ENCODE measurements around the gene IRX6.

The IRX6 gene

DNA sequence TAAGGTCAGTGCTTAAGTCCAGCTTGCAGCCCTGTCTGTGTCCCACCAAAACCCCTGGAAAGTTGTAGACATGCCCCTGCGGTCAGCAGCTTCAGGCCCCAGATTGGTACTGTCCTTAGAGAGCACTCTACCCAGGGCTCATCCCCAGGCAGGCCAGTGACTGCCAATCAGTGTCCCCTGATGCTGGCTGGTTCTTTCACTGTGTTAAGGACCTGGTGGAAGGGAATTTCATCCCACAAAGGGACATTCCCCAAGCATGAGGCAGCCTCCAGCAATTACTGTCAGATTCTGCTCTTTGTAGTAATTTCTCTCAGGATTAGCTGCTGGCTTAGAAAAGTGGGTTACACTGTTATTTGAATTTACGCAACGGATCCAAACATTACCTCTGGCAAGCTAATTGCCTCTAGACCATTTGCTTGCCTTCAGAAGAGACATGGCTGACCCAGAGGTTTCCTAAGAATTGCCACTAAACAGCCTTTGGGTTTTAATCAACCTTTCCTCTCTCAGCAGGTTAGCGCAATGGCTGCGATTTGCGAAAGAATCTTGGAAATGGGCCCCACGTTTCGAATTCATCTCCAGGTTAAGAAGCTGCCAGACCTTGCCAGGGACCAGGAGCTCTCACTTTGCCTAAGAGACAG lies 5.9 kb downstream of the IRX6 start:
- no peak for TF ChIP-seq ZNF274 (IDR thresholded peaks at IDR 0.05; ENCODE audit: low read depth, low read length)

DNA sequence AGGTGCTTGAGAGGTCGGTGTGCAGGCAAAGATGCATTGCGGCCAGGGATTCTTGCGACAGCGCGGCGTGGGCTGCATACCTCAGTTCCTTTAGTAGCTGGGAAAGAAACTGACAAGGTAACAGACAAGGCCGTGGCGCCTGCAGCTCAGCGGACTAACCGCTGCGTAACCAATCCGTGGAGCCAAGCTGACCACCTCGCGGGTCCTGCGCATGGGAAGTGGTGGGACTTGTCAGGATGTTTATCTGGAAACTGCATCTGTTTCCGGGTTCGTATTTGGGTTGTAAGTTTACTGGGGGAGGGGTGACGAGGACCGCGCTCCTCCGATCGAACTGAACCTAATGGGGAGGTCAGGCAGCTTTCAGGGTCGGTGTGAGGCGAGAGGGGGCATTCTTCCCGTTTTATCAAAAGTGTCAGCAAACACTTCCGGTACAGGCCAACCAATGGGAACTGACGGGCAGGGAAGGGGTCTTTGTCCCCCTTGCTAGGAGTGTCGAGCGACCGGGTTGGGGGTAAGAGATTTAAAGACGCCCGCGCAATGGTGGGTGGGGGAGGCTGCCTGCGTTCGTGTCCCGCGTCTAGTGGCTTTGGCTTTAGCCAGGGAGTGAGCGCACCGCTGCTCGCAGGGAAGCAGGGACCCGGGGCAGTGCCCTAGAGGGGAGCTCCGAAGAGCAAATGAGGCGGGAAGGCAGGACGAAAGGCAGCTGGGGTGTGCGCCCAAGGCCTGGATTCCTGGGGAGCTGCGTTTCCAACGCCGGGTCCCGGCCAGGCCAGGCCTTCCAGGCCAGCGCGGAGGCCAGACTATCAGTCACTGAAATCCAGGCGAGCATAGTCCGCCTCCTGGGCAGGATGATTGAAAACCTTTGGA lies 7.0 kb downstream of the IRX6 start:
- TF ChIP-seq ZNF274 (IDR thresholded peaks at IDR 0.05; ENCODE audit: low read depth, low read length), result no peak
- no peak overlapping the region for H3K4me3 ChIP-seq (ENCODE audit: low read length)

More for the DNA sequence above, 5.9 kb downstream of the IRX6 start:
- H3K4me3 ChIP-seq (ENCODE audit: low read length), result no peak overlapping the region

- no peak for TF ChIP-seq ZNF274 (IDR thresholded peaks at IDR 0.05; ENCODE audit: low read depth, low read length)
- no peak overlapping the region for H3K4me3 ChIP-seq (ENCODE audit: low read length)
Measured at GRCh38 chr16:55331648-55332185, 7.7 kb downstream of the IRX6 start.

DNA sequence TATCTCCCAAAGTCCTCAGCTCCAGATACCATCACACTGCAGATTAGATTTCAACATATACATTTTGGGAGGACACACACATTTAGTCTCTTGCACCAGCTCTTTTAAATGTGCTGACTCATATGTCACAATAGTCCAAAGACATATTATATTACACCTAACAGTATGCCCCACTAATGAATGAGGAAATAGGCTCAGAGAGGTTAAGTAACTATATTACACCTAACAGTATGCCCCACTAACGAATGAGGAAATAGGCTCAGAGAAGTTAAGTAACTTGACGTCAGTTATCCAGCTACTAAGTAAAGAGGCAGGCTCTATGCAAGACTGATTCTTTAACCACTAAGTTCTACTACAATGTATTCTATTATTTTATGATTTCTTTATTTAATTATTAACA lies 9.7 kb downstream of the IRX6 start:
- no peak overlapping the region for H3K4me3 ChIP-seq (ENCODE audit: low read length)
- no peak for TF ChIP-seq ZNF274 (IDR thresholded peaks at IDR 0.05; ENCODE audit: low read depth, low read length)

DNA sequence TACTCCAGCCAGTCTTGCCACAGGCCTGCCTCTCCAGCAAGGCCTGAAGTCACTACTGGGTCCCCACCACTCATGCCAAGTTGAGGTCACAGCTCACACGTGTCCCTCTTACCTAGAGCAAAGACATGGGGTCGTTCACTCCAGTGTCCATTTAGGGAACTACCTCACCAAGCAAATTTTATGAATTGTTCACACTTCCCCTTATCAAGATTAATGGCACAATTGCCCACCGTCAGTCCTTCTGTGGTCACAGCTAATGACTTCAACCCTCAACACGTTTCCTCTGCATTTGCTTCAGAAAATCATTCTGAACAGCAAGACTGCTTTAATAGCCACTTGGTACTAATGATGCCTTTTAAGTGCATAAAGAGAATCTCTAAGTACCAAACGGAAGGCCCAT lies 14.6 kb downstream of the IRX6 start:
- TF ChIP-seq ZNF274 (IDR thresholded peaks at IDR 0.05; ENCODE audit: low read depth, low read length), result no peak
- H3K4me3 ChIP-seq (ENCODE audit: low read length), result no peak overlapping the region

- H3K4me3 ChIP-seq (ENCODE audit: low read length), result no peak overlapping the region
- TF ChIP-seq ZNF274 (IDR thresholded peaks at IDR 0.05; ENCODE audit: low read depth, low read length), result no peak
Measured at GRCh38 chr16:55340445-55340844, 16.4 kb downstream of the IRX6 start.

DNA sequence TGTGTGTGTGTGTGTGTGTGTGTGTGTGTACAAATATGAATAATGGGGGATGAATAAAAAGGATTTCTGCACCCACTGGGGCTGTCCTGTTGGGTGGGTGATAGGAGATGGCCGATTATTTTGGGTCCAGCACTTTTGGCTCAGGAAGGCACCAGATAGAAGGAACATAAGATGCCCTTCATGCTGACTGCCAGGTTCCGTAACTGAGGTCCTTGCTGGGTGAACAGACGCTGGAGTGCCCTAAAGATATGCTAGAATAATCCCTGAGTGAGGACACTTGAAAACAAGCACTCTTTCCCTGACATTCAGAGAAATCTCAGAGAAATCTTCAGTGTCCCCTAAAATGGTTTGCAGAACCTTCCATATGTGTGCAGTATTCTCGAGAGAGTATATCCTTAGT lies 17.7 kb downstream of the IRX6 start:
- no peak overlapping the region for H3K4me3 ChIP-seq (ENCODE audit: low read length)
- no peak for TF ChIP-seq ZNF274 (IDR thresholded peaks at IDR 0.05; ENCODE audit: low read depth, low read length)

GRCh38 chr16:55346475-55346874 lies 22.5 kb downstream of the IRX6 start:
- TF ChIP-seq ZNF274 (IDR thresholded peaks at IDR 0.05; ENCODE audit: low read depth, low read length), result no peak
- H3K4me3 ChIP-seq (ENCODE audit: low read length), result no peak overlapping the region

DNA sequence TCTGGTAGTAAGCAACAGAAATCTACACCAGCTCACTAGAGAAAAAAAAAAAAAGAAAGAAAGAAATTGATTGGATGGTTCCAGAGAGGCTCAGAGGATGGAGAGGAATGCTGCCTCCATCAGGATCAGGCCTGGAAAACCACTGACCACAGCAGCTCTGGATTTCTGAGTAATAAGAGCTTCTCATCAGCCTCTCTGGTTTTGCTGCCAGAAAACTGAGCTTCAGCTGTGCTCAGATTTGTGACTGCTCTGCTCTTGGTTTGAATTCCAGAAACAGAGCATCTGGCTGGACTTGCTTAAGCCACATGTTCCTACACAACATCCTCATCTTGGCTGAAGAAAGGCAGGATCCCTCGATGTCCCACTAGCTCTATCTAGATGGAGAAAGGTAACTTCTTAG lies 25.9 kb downstream of the IRX6 start:
- no peak overlapping the region for H3K4me3 ChIP-seq (ENCODE audit: low read length)
- TF ChIP-seq ZNF274 (IDR thresholded peaks at IDR 0.05; ENCODE audit: low read depth, low read length), result no peak

GRCh38 chr16:55350984-55351383 lies 27.0 kb downstream of the IRX6 start:
- H3K4me3 ChIP-seq (ENCODE audit: low read length), result no peak overlapping the region

GRCh38 chr16:55351936-55352335 lies 27.9 kb downstream of the IRX6 start:
- no peak overlapping the region for H3K4me3 ChIP-seq (ENCODE audit: low read length)
- no peak for TF ChIP-seq ZNF274 (IDR thresholded peaks at IDR 0.05; ENCODE audit: low read depth, low read length)

More at GRCh38 chr16:55350984-55351383, 27.0 kb downstream of the IRX6 start:
- TF ChIP-seq ZNF274 (IDR thresholded peaks at IDR 0.05; ENCODE audit: low read depth, low read length), result no peak

- H3K4me3 ChIP-seq (ENCODE audit: low read length), result no peak overlapping the region
- TF ChIP-seq ZNF274 (IDR thresholded peaks at IDR 0.05; ENCODE audit: low read depth, low read length), result no peak
Measured at GRCh38 chr16:55357241-55357640, 33.2 kb downstream of the IRX6 start.

DNA sequence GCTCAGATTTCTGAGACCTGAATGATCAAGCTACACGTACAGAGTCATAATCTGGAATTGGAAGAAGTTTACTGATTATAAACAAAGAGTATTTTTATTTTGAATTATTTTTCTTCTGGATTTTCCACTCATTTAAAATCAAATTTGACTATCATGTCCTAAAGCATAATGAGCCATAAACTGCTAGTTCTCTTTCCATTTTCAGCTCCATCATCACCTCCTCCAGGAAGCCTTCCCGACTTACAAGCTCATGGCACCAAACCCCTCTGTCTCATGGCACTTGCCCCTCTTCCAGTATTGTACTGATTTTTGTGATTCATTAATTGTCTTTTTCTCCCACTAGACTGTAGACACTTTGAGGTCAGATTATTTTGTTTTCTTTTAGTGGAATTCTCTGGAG lies 35.9 kb downstream of the IRX6 start:
- no peak for TF ChIP-seq ZNF274 (IDR thresholded peaks at IDR 0.05; ENCODE audit: low read depth, low read length)
- H3K4me3 ChIP-seq (ENCODE audit: low read length), result no peak overlapping the region

GRCh38 chr16:55364811-55365210 lies 40.8 kb downstream of the IRX6 start:
- no peak overlapping the region for H3K4me3 ChIP-seq (ENCODE audit: low read length)
- no peak for TF ChIP-seq ZNF274 (IDR thresholded peaks at IDR 0.05; ENCODE audit: low read depth, low read length)

DNA sequence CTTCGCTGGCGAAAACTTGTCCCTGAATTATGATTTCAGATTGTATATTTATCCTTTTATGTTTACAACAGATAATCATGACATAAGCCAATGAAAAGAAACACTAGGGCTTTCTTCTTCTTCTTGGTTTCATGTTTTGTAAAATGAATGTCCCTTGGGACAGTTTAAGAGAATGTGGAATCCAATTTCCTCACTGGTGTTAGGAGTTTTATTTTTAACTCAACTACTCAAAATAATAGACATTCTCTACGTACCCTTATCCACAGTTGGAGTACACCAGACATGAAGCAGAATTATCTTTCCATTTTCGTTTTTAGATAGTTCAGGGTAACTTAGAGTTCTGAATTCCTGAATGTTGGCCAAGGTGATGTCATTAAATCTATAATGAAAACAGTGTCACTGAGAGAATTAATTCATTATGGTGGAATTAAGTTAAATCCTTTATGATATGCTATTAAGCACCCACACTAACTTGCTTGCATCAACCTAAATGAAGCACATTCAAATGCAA lies 43.4 kb downstream of the IRX6 start:
- no peak for TF ChIP-seq ZNF274 (IDR thresholded peaks at IDR 0.05; ENCODE audit: low read depth, low read length)
- no peak overlapping the region for H3K4me3 ChIP-seq (ENCODE audit: low read length)

Measured in GM08714 (cell line).